Upper lobe of left lung (tissue), 6 donors: ENCODE data around the gene MACROD2. TPM values are rescaled to one million over a fixed set of nuclear protein-coding genes. Genes with fewer than 3 reads are reported as not detected.

ENCODE experiments used
- ATAC-seq, 2 donors: fragments of 200-7000 bp; cut with Tn5 transposase; one replicate each; pipeline ENCODE4 v1.9.1; 2022; ENCODE audit warnings: mild to moderate bottlenecking in 2 of 2, moderate library complexity in 2 of 2; ENCODE audit not compliant: low FRiP score in 2 of 2
- DNase-seq, 2 donors: peaks; one replicate each; pipeline ENCODE4 v3.0.0-alpha.2; 2019 to 2020
- H3K27ac ChIP-seq, 4 donors: fragments of 200-600 bp; sonication (generic); one replicate each; pipeline ENCODE4 v1.5.1; 2016 to 2019
- H3K27me3 ChIP-seq, 4 donors: fragments of 200-600 bp; sonication (generic); one replicate each; pipeline ENCODE4 v1.5.1; 2017 to 2019
- H3K36me3 ChIP-seq, 4 donors: fragments of 200-600 bp; sonication (generic); one replicate each; pipeline ENCODE4 v1.5.1; 2016 to 2019
- H3K4me1 ChIP-seq, 4 donors: fragments of 200-600 bp; sonication (generic); one replicate each; pipeline ENCODE4 v1.5.1; 2018 to 2019
- H3K4me3 ChIP-seq, 4 donors: fragments of 200-600 bp; sonication (generic); one replicate each; pipeline ENCODE4 v1.5.1; 2017 to 2019; ENCODE audit warnings: mild to moderate bottlenecking in 2 of 4, moderate library complexity in 1 of 4
- H3K9me3 ChIP-seq, 4 donors: fragments of 200-600 bp; sonication (generic); one replicate each; pipeline ENCODE4 v1.5.1; 2018 to 2019
- CTCF ChIP-seq, 6 experiments: fragments of 450-650 bp in 4 of 6; fragments of 200-600 bp in 2 of 6; sonication (generic) in 2 of 6; IDR thresholded peaks; one replicate each; pipeline ENCODE4 v1.5.1; 2016 to 2019; ENCODE audit warnings: antibody characterized with exemption in 6 of 6
- EP300 ChIP-seq, 4 donors: sonication (generic); formaldehyde crosslinking; IDR thresholded peaks; one replicate each; pipeline ENCODE4 v1.5.1; 2017; ENCODE audit warnings: antibody characterized with exemption in 4 of 4, control low read depth in 2 of 4
- POLR2A ChIP-seq, 4 donors: fragments of 450-650 bp; IDR thresholded peaks; one replicate each; pipeline ENCODE4 v1.5.1; 2016 to 2017; ENCODE audit warnings: antibody characterized with exemption in 4 of 4, mild to moderate bottlenecking in 2 of 4
- POLR2AphosphoS5 ChIP-seq, 2 donors: sonication (generic); formaldehyde crosslinking; IDR thresholded peaks; one replicate each; pipeline ENCODE4 v1.5.1; 2017; ENCODE audit warnings: antibody characterized with exemption in 2 of 2
- WGBS, 2 donors: methylation state at CpG; one replicate each; pipeline ENCODE4 v1.1.5; 2017 to 2018; 5-methylcytosine and 5-hydroxymethylcytosine counted together
- total RNA-seq, 6 donors: library from RNA; depleted of rRNA in 4 of 6; stranded (reverse); fragments of >200 nt in 4 of 6; gene quantifications; one replicate each; pipeline versions ENCODE4 v1.1.0 to v1.2.1, GENCODE V29; 2016 to 2021
- donor health status: DM: no; HTN: no; CAD: no; lungs with moderate emphysema.
- donor health status: DM: no; HTN: yes; CAD: no; lungs with severe emphysema.

Gene MACROD2
- total RNA-seq, 6 donors from 2014 or later: 20.7 to 84.3 (median 36.3) TPM

DNA sequence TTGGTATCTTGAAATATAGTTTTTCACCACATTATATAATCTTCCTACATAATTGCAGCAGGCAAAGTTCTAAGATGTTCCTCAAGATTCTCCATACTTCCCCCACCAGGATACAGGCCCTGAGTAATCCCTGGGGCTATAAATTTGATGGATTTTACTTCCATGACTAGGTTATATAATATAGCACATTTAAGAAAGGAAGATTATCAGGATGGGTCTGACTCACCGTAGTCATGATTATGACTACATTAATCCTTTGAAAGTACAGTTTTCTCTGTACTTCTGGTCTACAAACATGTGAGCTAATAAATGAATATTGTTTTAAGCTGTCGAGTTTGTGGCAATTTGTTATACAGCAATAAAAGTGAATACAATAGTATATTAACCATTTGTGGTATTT, 122.5 kb downstream of the MACROD2 start:
- H3K9me3 ChIP-seq: no peaks in the 10 kb centered on the region
- no peaks in the 10 kb centered on the region for H3K27me3 ChIP-seq
- DNase-seq: no peak
- WGBS, 2 donors: 77 to 84% methylated on average over 2 of the region's 2 CpGs
- H3K27ac ChIP-seq: no peak overlapping the region
- no peaks in the 10 kb centered on the region for H3K4me1 ChIP-seq
- no peak for ATAC-seq
- no peak overlapping the region for H3K4me3 ChIP-seq
- TF ChIP-seq EP300 (IDR thresholded peaks at IDR 0.05) (no peak), POLR2AphosphoS5 (IDR thresholded peaks at IDR 0.05) (no peak), CTCF (IDR thresholded peaks at IDR 0.05) (no peak), POLR2A (IDR thresholded peaks at IDR 0.05) (no peak)
- no peaks in the 10 kb centered on the region for H3K36me3 ChIP-seq

DNA sequence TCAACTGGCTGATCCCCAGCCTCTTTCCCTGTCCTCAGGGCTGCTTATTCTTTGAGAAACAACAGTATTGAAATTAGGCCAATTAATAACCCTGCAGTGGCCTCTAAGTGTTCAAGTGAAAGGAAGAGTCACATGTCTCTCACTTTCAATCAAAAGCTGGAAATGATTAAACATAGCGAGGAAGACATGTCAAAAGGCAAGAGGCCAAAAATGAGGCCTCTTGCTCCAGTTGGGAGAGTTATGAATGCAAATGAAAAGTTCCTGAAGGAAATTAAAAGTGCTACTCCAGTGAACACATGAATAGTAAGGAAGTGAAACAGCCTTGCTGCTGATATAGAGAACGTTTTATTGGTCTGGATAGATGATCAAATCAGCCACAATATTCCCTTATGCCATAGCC, 131.5 kb downstream of the MACROD2 start:
- Histone ChIP-seq H3K27me3 (no peaks in the 10 kb centered on the region), H3K36me3 (no peaks in the 10 kb centered on the region), H3K27ac (no peak overlapping the region), H3K4me1 (no peaks in the 10 kb centered on the region), H3K9me3 (no peaks in the 10 kb centered on the region), H3K4me3 (no peak overlapping the region)
- DNase-seq (no peak), ATAC-seq (no peak)
- TF ChIP-seq CTCF (IDR thresholded peaks at IDR 0.05) (no peak), EP300 (IDR thresholded peaks at IDR 0.05) (no peak)
- WGBS, 2 donors: 53 to 59% methylated on average over 2 of the region's 2 CpGs

DNA sequence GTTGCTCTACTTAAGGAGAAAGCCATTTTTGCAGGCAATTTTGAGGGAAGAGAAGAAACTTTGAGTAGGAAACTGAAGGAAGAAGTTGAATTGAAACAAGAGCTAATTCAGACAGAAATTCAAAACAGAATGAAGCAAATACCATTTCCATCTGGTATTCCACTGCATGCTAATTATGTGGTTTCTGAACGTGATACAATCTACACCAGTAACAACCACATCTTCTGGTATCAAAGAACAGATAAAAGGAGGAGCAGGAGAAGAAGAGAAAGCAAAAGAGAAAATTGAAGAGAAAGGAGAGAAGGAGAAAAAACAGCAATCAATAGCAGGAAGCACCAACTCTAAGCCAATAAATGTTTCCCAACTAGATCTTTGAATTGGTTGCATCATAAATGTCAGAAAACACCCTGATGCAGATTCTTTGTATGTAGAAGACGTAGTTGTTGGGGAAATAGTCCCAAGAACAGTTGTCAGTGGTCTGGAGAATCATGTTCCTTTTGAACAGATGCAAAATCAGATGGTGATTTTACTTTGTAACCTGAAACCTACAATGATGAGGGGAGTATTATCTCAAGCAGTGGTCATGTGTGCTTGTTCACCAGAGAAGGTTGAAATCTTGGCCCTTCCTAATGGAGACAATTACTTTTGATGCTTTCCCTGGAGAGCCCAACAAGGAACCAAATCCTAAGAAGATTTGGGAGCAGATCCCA, 132.4 kb downstream of the MACROD2 start:
- Histone ChIP-seq H3K27me3 (no peaks in the 10 kb centered on the region), H3K36me3 (no peaks in the 10 kb centered on the region), H3K4me3 (no peak overlapping the region), H3K4me1 (no peaks in the 10 kb centered on the region), H3K9me3 (no peaks in the 10 kb centered on the region), H3K27ac (no peak overlapping the region)
- DNase-seq (no peak), ATAC-seq (no peak)
- 58 to 61% methylated on average over 2 of the region's 2 CpGs for WGBS, 2 donors
- TF ChIP-seq CTCF (IDR thresholded peaks at IDR 0.05) (no peak), EP300 (IDR thresholded peaks at IDR 0.05) (no peak), POLR2A (IDR thresholded peaks at IDR 0.05) (no peak), POLR2AphosphoS5 (IDR thresholded peaks at IDR 0.05) (no peak)

- no peak overlapping the region for H3K27ac ChIP-seq
- WGBS, 2 donors: 89 to 92% methylated on average over 3 of the region's 3 CpGs
- DNase-seq (no peak), ATAC-seq (no peak)
- H3K9me3 ChIP-seq: peaks cover 0 to 4% (median 0%) of the 10 kb centered on the region in 4 donors
- no peaks in the 10 kb centered on the region for H3K27me3 ChIP-seq
- TF ChIP-seq CTCF (IDR thresholded peaks at IDR 0.05) (no peak), POLR2A (IDR thresholded peaks at IDR 0.05) (no peak), EP300 (IDR thresholded peaks at IDR 0.05) (no peak), POLR2AphosphoS5 (IDR thresholded peaks at IDR 0.05) (no peak)
- H3K36me3 ChIP-seq: no peaks in the 10 kb centered on the region
- H3K4me3 ChIP-seq: no peak overlapping the region
- no peaks in the 10 kb centered on the region for H3K4me1 ChIP-seq
These were observed 138.7 kb downstream of the MACROD2 start for GRCh38 chr20:14134004-14134403.

GRCh38 chr20:14142171-14142570, 146.9 kb downstream of the MACROD2 start:
- Histone ChIP-seq H3K4me3 (no peak overlapping the region), H3K36me3 (no peaks in the 10 kb centered on the region), H3K9me3 (no peaks in the 10 kb centered on the region), H3K27ac (no peak overlapping the region), H3K4me1 (no peaks in the 10 kb centered on the region), H3K27me3 (no peaks in the 10 kb centered on the region)
- DNase-seq (peak in 1 of 2 donors; percentile 54), ATAC-seq (peak; percentile 72 to 77)
- WGBS, 2 donors: 19 to 20% methylated on average over 5 of the region's 5 CpGs
- no peak for TF ChIP-seq POLR2AphosphoS5 (IDR thresholded peaks at IDR 0.05)
- TF ChIP-seq CTCF (IDR thresholded peaks at IDR 0.05): peak in 5 of 6 experiments; percentile 22 to 62 (median 47)
- no peak for TF ChIP-seq POLR2A (IDR thresholded peaks at IDR 0.05)
